Tibial nerve (tissue), 4 donors: ENCODE measurements around the gene LIN37.

Source experiments
- EP300 ChIP-seq, 2 donors: sonication (generic); formaldehyde crosslinking; IDR thresholded peaks; one replicate each; pipeline ENCODE4 v1.6.1; 2017; ENCODE audit warnings: antibody characterized with exemption in 2 of 2, mild to moderate bottlenecking in 1 of 2
- POLR2A ChIP-seq, 2 donors: fragments of 450-650 bp; IDR thresholded peaks; one replicate each; pipeline ENCODE4 v1.6.1; 2017; ENCODE audit warnings: antibody characterized with exemption in 2 of 2, mild to moderate bottlenecking in 2 of 2, moderate library complexity in 2 of 2
- TF ChIP-seq, protein P1 (sequence below), 5 experiments: fragments of 200-600 bp in 3 of 5; fragments of 450-650 bp in 2 of 5; sonication (generic) in 3 of 5; IDR thresholded peaks; one replicate each; pipeline ENCODE4 v1.5.1; 2016 to 2019; ENCODE audit warnings: antibody characterized with exemption in 5 of 5, mild to moderate bottlenecking in 3 of 5, moderate library complexity in 2 of 5

DNA sequence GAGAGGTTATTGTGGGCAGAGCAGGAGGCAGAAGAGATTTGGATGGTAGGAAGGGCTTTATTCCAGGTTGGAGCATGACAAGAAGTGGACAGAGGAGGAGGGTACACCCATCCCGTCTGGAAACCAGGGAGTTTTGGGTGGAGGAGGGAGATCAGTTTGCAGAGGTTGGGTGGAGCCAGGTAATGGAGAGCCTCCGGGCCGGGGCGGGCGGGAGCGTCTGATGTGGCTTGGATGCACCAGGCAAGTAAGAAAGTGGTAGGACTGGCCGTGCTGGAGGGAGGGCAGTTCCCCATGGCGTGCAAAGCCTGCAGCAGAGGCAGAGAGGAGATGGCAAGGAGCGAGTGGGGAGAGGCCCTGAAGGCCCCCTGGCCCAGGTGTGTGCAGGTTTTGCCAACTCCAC lies 17.0 kb upstream of the LIN37 start:
- TF ChIP-seq, protein P1, sequence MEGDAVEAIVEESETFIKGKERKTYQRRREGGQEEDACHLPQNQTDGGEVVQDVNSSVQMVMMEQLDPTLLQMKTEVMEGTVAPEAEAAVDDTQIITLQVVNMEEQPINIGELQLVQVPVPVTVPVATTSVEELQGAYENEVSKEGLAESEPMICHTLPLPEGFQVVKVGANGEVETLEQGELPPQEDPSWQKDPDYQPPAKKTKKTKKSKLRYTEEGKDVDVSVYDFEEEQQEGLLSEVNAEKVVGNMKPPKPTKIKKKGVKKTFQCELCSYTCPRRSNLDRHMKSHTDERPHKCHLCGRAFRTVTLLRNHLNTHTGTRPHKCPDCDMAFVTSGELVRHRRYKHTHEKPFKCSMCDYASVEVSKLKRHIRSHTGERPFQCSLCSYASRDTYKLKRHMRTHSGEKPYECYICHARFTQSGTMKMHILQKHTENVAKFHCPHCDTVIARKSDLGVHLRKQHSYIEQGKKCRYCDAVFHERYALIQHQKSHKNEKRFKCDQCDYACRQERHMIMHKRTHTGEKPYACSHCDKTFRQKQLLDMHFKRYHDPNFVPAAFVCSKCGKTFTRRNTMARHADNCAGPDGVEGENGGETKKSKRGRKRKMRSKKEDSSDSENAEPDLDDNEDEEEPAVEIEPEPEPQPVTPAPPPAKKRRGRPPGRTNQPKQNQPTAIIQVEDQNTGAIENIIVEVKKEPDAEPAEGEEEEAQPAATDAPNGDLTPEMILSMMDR (IDR thresholded peaks at IDR 0.05): no peak
- TF ChIP-seq POLR2A (IDR thresholded peaks at IDR 0.05) (no peak), EP300 (IDR thresholded peaks at IDR 0.05) (no peak)
